ENCODE results near the gene ABAT.

Gene ABAT

GRCh38 chr16:8667492-8667891 is 6.9 kb upstream of the ABAT start:
- H3K4me1 Mint-ChIP-seq, result no peaks in the 10 kb centered on the region
- H3K36me3 Mint-ChIP-seq, result peaks cover 9% of the 10 kb centered on the region
- ATAC-seq, result no peak
- DNase-seq (ENCODE audit: low spot score in 2 of 2), result no peak
- H3K9me3 Mint-ChIP-seq, result no peaks in the 10 kb centered on the region
- H3K27ac Mint-ChIP-seq, result no peak overlapping the region
- no peak overlapping the region for H3K4me3 Mint-ChIP-seq

- Mint-ChIP-seq H3K27ac (no peak overlapping the region), H3K9me3 (no peaks in the 10 kb centered on the region), H3K4me1 (no peaks in the 10 kb centered on the region), H3K4me3 (no peak overlapping the region), H3K36me3 (peaks cover 9% of the 10 kb centered on the region)
- ATAC-seq (no peak), DNase-seq (ENCODE audit: low spot score in 2 of 2) (no peak)
These were observed 6.3 kb upstream of the ABAT start for GRCh38 chr16:8668113-8668512.

- Mint-ChIP-seq H3K4me3 (no peak overlapping the region), H3K9me3 (no peaks in the 10 kb centered on the region), H3K36me3 (peaks cover 4% of the 10 kb centered on the region), H3K4me1 (no peaks in the 10 kb centered on the region), H3K27ac (no peak overlapping the region)
- no peak for ATAC-seq
- no peak for DNase-seq (ENCODE audit: low spot score in 2 of 2)
These were observed 4.9 kb upstream of the ABAT start for GRCh38 chr16:8669481-8669880.

- Mint-ChIP-seq H3K4me3 (no peak overlapping the region), H3K9me3 (no peaks in the 10 kb centered on the region), H3K27ac (no peak overlapping the region), H3K4me1 (peaks cover 5% of the 10 kb centered on the region), H3K36me3 (peaks cover 3% of the 10 kb centered on the region)
- ATAC-seq (no peak), DNase-seq (ENCODE audit: low spot score in 2 of 2) (no peak)
These were observed 4.3 kb upstream of the ABAT start for GRCh38 chr16:8670014-8670560.

- H3K36me3 Mint-ChIP-seq, result peaks cover 6% of the 10 kb centered on the region
- H3K9me3 Mint-ChIP-seq, result no peaks in the 10 kb centered on the region
- no peak overlapping the region for H3K27ac Mint-ChIP-seq
- peaks cover 16% of the 10 kb centered on the region for H3K4me1 Mint-ChIP-seq
- DNase-seq (ENCODE audit: low spot score in 2 of 2), result no peak
- peak overlapping the region; percentile 89 for H3K4me3 Mint-ChIP-seq
- ATAC-seq, result no peak
These were observed 605 bp upstream of the ABAT start for GRCh38 chr16:8673611-8674412.

GRCh38 chr16:8675183-8676159 is 1.1 kb downstream of the ABAT start:
- peaks cover 24% of the 10 kb centered on the region for H3K4me1 Mint-ChIP-seq
- peaks cover 6% of the 10 kb centered on the region for H3K36me3 Mint-ChIP-seq
- ATAC-seq (peak; percentile 49), DNase-seq (ENCODE audit: low spot score in 2 of 2) (no peak)
- H3K9me3 Mint-ChIP-seq, result no peaks in the 10 kb centered on the region
- peak overlapping the region; percentile 89 for H3K4me3 Mint-ChIP-seq
- peak overlapping the region; percentile 77 for H3K27ac Mint-ChIP-seq

- DNase-seq (ENCODE audit: low spot score in 2 of 2) (no peak), ATAC-seq (no peak)
- Mint-ChIP-seq H3K4me1 (peaks cover 24% of the 10 kb centered on the region), H3K9me3 (no peaks in the 10 kb centered on the region), H3K36me3 (peaks cover 6% of the 10 kb centered on the region), H3K4me3 (peak overlapping the region; percentile 89), H3K27ac (peak overlapping the region; percentile 77)
These were observed 1.7 kb downstream of the ABAT start for GRCh38 chr16:8676160-8676547.

GRCh38 chr16:8676737-8677375 is 2.4 kb downstream of the ABAT start:
- peaks cover 6% of the 10 kb centered on the region for H3K36me3 Mint-ChIP-seq
- ATAC-seq, result no peak
- no peak overlapping the region for H3K27ac Mint-ChIP-seq
- DNase-seq (ENCODE audit: low spot score in 2 of 2), result no peak
- H3K4me3 Mint-ChIP-seq, result no peak overlapping the region
- H3K4me1 Mint-ChIP-seq, result peaks cover 24% of the 10 kb centered on the region
- H3K9me3 Mint-ChIP-seq, result no peaks in the 10 kb centered on the region

- Mint-ChIP-seq H3K27ac (no peak overlapping the region), H3K4me3 (no peak overlapping the region)
- ATAC-seq, result no peak
These were observed 3.1 kb downstream of the ABAT start for GRCh38 chr16:8677481-8677880.

GRCh38 chr16:8678068-8678927 is 3.9 kb downstream of the ABAT start:
- ATAC-seq (no peak), DNase-seq (ENCODE audit: low spot score in 2 of 2) (no peak)
- H3K27ac Mint-ChIP-seq, result no peak overlapping the region
- no peaks in the 10 kb centered on the region for H3K9me3 Mint-ChIP-seq
- no peak overlapping the region for H3K4me3 Mint-ChIP-seq
- peaks cover 24% of the 10 kb centered on the region for H3K4me1 Mint-ChIP-seq
- peaks cover 6% of the 10 kb centered on the region for H3K36me3 Mint-ChIP-seq

More at GRCh38 chr16:8677481-8677880, 3.1 kb downstream of the ABAT start:
- DNase-seq (ENCODE audit: low spot score in 2 of 2), result no peak
- Mint-ChIP-seq H3K4me1 (peaks cover 24% of the 10 kb centered on the region), H3K9me3 (no peaks in the 10 kb centered on the region), H3K36me3 (peaks cover 6% of the 10 kb centered on the region)

GRCh38 chr16:8679151-8679550 is 4.7 kb downstream of the ABAT start:
- H3K9me3 Mint-ChIP-seq, result no peaks in the 10 kb centered on the region
- no peak for DNase-seq (ENCODE audit: low spot score in 2 of 2)
- peaks cover 6% of the 10 kb centered on the region for H3K36me3 Mint-ChIP-seq
- no peak overlapping the region for H3K27ac Mint-ChIP-seq
- no peak overlapping the region for H3K4me3 Mint-ChIP-seq
- H3K4me1 Mint-ChIP-seq, result peaks cover 24% of the 10 kb centered on the region
- no peak for ATAC-seq

GRCh38 chr16:8682551-8683259 is 8.3 kb downstream of the ABAT start:
- Mint-ChIP-seq H3K36me3 (no peaks in the 10 kb centered on the region), H3K4me1 (peaks cover 8% of the 10 kb centered on the region)
- ATAC-seq, result no peak

GRCh38 chr16:8683640-8684039 is 9.2 kb downstream of the ABAT start:
- DNase-seq (ENCODE audit: low spot score in 2 of 2) (no peak), ATAC-seq (no peak)
- Mint-ChIP-seq H3K36me3 (no peaks in the 10 kb centered on the region), H3K9me3 (no peaks in the 10 kb centered on the region), H3K4me3 (no peak overlapping the region), H3K4me1 (peaks cover 8% of the 10 kb centered on the region), H3K27ac (no peak overlapping the region)

More at GRCh38 chr16:8682551-8683259, 8.3 kb downstream of the ABAT start:
- H3K9me3 Mint-ChIP-seq, result no peaks in the 10 kb centered on the region
- no peak overlapping the region for H3K4me3 Mint-ChIP-seq
- H3K27ac Mint-ChIP-seq, result no peak overlapping the region
- DNase-seq (ENCODE audit: low spot score in 2 of 2), result no peak

GRCh38 chr16:8685617-8686016 is 11.2 kb downstream of the ABAT start:
- no peak for DNase-seq (ENCODE audit: low spot score in 2 of 2)
- peaks cover 8% of the 10 kb centered on the region for H3K9me3 Mint-ChIP-seq
- H3K4me1 Mint-ChIP-seq, result no peaks in the 10 kb centered on the region
- peak overlapping the region; percentile 10 for H3K27ac Mint-ChIP-seq
- no peaks in the 10 kb centered on the region for H3K36me3 Mint-ChIP-seq
- no peak overlapping the region for H3K4me3 Mint-ChIP-seq
- no peak for ATAC-seq
